HG03469 (cell line): ENCODE results near the gene METTL8.
"Not testable (repeated sequence)": the region's sequence is repeated elsewhere in the genome, so short reads cannot be mapped to it uniquely, and the experiment has no call there.

Source experiments
- ATAC-seq: cut with Tn5 transposase; IDR thresholded peaks from one replicate; pipeline ENCODE4 v1.9.1; 2021; ENCODE audit warnings: mild to moderate bottlenecking, moderate library complexity, moderate number of reproducible peaks; ENCODE audit not compliant: unreplicated experiment

The METTL8 gene

DNA sequence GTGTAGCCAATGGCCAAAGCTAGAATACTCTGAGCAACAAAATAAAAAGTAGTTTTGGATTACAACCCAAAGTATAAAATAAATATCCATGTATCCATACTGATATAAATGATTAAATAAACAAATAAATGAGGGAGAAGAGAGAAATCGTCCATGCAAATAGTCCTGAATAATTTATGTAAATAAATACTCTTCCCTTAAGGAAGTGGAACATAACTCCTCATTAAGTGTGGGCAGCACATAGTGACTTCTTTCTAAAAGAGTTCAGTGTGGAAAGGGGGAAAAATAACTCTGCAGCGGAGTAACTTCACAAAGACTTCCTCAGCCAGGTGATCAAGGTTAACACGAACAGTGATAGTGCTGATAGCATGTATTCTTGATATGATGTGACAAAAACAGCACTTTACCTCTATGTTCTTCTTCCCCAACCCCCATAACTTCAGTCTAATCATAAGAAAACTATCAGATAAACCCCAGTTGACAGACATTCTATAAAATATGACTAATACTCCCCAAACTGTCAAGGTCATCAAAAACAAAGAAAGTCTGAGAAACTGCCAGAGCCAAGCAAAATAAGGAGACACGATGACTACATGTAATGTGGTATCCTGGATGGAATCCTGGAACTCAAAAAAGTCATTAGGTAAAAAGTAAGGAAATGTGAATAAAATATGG is 30.7 kb downstream of the METTL8 start:
- ATAC-seq = no peak

DNA sequence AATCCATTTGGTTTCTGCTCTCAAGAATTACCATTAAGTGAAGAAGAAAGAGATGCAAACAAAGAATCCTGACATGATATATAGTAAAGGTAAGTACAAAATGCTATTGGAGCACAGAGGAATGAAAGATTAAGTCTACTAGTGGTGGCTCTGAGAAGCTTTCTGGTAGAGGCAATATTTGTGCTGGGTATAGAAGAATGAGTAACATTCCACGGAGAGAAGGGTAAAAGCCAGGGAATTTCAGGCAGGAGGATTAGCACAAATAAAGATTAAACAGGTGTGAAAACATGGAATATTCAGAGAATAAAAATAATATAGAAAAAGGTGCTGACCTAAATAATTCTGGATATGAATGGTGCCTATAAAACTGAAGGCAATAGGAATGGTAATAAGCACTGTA is 31.8 kb downstream of the METTL8 start:
- no peak for ATAC-seq

- ATAC-seq = no peak
Observed at GRCh38 chr2:171400395-171400794, 33.4 kb downstream of the METTL8 start.

- ATAC-seq = no peak
Observed at GRCh38 chr2:171399292-171399691, 34.5 kb downstream of the METTL8 start.

- ATAC-seq = no peak
Observed at GRCh38 chr2:171394164-171394740, 39.5 kb downstream of the METTL8 start.

GRCh38 chr2:171393487-171393886 is 40.3 kb downstream of the METTL8 start:
- ATAC-seq = no peak

DNA sequence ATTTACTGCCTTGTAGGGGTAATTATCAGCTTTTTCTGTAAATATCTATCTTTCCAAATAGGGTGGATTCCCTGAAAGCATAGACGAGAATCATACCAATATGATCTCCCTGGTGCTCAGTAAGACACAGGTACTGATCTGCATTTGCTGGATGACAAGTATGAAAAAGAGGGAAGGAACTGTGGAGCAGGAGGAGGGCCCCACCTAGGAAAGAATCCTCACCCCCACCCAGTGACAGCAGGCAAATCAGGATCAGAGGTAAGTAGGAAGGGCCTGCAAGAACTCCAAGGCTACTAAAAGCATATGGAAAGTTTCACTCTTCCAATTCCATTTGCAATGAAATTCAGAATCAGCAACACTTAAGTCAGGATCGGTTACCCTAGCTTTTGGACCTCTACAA is 42.3 kb downstream of the METTL8 start:
- ATAC-seq = no peak

DNA sequence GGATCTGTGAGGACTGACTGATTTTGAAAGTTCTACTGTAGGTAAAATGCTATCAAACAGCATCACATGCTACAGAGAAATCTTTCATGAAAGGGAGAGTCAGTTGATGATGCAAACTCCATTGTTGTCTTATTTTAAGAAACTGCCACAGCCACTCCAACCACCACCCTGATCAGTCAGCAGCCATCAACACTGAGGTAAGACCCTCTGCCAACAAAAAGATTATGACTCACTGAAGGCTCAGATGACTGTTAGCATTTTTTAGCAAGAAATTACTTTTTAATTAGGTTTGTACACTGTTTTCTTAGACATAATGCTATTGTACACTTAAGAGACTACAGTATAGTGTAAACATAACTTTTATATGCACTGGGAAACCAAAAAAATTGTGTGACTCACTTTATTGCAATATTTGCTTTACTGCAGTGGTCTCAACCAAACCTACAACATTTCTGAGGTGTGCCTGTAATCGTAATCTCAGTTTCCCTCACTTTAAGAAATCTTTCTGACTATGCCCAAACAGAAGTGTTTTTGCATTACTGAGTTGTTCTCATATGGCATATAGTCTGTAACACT is 42.8 kb downstream of the METTL8 start:
- no peak for ATAC-seq

GRCh38 chr2:171389780-171390179 is 44.0 kb downstream of the METTL8 start:
- ATAC-seq = no peak

DNA sequence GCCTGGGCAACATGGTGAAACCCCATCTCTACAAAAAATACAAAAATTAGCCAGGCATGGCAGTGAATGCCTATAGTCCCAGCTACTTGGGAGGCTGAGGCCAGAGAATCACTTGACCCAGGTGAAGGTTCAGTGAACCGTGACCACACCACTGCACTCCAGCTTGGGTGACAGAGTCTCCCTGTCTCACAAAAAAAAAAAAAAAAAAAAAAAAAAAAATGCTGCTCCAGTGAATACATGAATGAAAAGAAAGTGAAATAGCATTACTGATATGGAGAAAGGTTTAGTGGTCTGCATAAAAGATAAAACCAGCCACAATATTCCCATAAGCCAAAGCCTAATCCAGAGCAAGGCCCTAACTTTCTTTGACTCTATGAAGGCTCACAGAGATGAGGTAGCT is 44.5 kb downstream of the METTL8 start:
- no peak for ATAC-seq

- no peak for ATAC-seq
Observed at GRCh38 chr2:171387052-171387451, 46.7 kb downstream of the METTL8 start.

DNA sequence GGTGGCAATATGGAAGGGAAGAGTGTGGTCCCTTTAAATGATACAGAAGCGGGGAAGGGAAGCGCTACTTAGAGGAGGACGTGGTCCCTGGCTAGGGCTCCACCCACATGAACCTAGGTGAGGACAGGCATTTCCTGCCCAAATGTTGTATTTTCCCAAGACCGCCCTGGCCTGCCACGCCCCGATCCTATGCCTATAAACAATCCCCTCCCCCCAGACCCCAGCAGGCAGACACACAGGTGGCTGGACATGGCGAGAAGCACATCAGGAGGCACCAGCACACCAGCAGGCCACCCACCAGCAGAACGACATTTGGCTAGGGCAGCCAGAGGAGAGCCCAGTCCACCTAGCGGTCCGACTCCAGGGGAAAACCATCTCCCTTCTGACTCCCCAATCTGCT is 47.2 kb downstream of the METTL8 start:
- ATAC-seq = no peak

DNA sequence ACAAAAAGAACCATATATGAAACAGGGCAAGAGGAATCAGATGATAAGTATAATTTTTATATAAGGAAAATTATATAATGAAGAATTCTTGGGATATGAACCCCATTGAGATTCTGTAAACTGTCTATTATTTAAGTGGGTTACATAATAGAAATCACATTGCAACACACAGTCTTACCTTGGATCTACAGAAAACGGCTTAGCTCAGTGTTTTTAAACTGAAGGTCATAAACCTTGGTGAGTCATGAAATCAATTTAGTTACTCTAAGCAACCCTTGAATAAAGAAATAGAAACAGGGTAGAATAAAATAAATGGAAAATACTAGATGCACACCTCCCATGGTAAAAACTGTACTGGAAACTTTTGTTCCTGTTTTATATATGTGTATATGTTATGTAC is 50.7 kb downstream of the METTL8 start:
- no peak for ATAC-seq

DNA sequence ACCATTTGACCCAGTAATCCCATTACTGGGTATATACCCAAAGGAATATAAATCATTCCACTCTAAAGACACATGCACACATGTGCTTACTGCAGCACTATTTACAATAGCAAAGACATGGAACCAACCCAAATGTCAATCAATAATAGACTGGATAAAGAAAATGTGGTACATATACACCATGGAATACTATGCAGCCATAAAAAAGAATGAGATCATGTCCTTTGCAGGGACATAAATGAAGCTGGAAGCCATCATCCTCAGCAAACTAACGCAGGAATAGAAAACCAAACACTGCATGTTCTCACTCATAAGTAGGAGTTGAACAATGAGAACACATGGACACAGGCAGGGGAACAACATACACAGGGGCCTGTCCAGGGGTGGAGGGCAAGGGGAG is 51.6 kb downstream of the METTL8 start:
- ATAC-seq = not testable (repeated sequence)

DNA sequence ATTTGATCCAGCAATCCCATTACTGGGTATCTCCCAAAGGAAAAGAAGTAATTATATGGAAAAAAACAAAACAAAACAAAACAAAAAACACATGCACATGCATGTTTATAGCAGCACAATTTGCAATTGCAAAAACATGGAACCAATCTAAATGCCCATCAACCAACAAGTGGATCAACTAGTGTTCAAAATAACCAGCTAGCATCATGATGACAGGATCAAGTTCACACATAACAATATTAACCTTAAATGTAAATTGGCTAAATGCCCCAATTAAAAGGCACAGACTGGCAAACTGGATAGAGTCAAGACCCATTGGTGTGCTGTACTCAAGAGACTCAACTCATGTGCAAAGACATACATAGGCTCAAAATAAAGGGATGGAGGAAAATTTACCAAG is 55.9 kb downstream of the METTL8 start:
- not testable (repeated sequence) for ATAC-seq

DNA sequence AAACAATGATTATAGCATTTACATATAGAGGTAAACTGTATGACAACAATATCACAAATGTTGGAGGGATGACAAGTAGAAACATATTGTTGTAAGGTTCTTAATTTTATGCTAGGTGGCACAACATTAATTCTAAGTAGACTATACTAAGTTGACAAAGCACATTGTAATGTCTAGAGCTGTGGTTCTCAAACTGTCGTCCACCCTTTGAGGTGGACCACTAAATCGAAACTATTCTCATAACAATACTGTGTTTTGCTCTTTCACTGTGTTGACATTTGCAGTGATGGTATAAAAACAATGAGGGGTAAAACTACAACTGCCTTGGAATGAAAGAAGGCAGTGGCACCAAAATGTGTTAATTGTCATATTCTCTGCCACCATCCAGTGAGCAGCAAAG is 66.1 kb downstream of the METTL8 start:
- no peak for ATAC-seq

DNA sequence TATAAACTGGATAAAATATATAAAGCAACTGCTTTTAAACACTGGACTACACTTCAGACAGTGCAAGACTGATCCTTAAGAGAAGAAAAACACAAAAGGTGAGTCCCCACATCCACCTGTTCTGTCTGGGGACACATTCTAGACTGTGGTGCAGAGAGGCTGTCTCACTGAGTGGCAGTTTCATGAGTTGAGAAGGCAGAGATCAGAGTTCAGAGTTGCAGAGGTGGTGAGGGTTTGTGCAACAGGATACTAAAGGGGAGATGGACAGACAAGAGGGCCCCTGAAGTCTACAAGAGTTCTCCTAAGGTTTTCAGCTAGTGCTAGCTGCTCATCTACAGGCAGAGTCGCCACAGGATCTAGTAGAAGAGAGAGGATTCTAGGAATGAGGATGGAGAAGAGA is 68.0 kb downstream of the METTL8 start:
- no peak for ATAC-seq

GRCh38 chr2:171365232-171365631 is 68.6 kb downstream of the METTL8 start:
- no peak for ATAC-seq

DNA sequence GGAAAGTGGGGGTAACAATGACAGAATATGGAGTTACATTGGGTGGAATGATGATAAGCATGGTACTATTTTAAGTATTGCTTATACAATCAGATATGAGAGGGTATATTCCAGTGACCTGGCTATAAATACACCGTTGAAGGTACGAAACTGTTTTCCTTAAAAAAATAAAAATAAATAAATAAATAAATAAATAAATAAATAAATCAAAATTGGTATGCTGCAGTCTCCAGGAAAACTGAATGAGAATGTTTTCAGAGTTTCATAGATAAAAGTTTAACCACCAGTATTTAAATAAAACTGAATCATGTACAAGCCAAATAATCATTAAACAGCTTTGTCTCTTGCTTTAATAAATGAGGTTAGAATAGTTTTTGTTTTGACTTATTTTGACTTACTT is 71.4 kb downstream of the METTL8 start:
- ATAC-seq = no peak

DNA sequence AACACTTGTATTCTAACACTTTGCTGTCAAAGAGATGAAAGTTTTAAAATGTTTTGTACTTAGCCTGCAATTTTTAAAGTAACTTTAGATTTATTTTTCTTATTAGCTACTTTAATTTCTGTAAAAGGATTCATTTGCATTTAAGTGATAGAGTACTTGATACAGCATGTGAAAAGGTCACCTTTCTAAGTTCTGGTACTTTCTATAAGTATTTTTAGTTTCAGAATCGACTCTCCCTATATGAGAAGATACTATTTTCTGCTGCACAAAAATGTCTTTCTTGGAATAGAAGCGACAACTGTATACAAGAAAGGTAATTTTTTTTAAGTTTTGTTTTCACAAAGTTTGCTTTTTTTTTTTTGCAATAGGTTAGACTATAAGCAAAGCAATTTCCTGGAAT is 72.9 kb downstream of the METTL8 start:
- ATAC-seq = no peak

- not testable (repeated sequence) for ATAC-seq
Observed at GRCh38 chr2:171353746-171354145, 80.0 kb downstream of the METTL8 start.

GRCh38 chr2:171348056-171348455 is 85.7 kb downstream of the METTL8 start:
- ATAC-seq = no peak

DNA sequence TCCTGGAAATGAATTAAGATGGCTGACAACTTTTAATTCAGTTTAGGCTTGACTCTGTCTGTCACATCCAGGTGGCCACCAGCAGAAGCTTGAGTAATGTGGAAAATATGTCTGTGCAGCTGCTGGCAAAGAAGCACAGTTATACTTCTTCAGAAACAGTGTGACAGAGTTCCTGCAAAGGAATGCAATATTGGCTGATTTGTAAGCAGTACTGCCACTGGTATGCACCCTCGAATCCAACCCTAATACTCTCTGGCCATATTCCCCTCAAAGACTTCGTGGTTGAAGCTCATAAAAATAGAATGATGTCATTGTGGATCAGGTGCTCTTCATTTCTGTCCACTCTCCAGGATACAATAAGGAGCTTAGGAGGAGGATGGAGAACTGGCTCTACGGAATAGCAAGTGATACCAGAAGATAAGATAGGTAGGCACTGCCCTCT is 86.2 kb downstream of the METTL8 start:
- ATAC-seq = no peak
